RWPE2 (cell line): Measurements from ENCODE around the gene RSU1.

Experiments used
- ATAC-seq: fragments of 200-7000 bp; cut with Tn5 transposase; 3 replicates; pipeline ENCODE4 v1.9.1; 2021; ENCODE audit warnings: low read depth
- DNase-seq: peaks from one replicate; pipeline ENCODE4 v3.0.0-alpha.2; 2020; ENCODE audit warnings: low spot score
- H3K27ac ChIP-seq: fragments of 450-650 bp; 2 replicates; pipeline ENCODE4 v1.5.1; 2017; ENCODE audit warnings: mild to moderate bottlenecking; ENCODE audit not compliant: poor library complexity, severe bottlenecking
- H3K27me3 ChIP-seq: fragments of 250-450 bp; sonication (Bioruptor Pico); 2 replicates; pipeline ENCODE4 v1.5.1; 2021; ENCODE audit warnings: mild to moderate bottlenecking, moderate library complexity; ENCODE audit not compliant: insufficient read depth, poor library complexity, severe bottlenecking
- H3K36me3 ChIP-seq: fragments of 250-450 bp; sonication (Bioruptor Pico); 2 replicates; pipeline ENCODE4 v1.5.1; 2020; ENCODE audit warnings: low read depth, mild to moderate bottlenecking, moderate library complexity
- H3K4me1 ChIP-seq: fragments of 250-450 bp; sonication (Bioruptor Pico); 2 replicates; pipeline ENCODE4 v1.5.1; 2021; ENCODE audit warnings: mild to moderate bottlenecking, moderate library complexity; ENCODE audit not compliant: insufficient read depth, poor library complexity, severe bottlenecking
- H3K4me3 ChIP-seq: fragments of 250-450 bp; sonication (Bioruptor Pico); 2 replicates; pipeline ENCODE4 v1.5.1; 2021; ENCODE audit warnings: mild to moderate bottlenecking, moderate library complexity; ENCODE audit not compliant: severe bottlenecking
- H3K9me3 ChIP-seq: fragments of 250-450 bp; sonication (Bioruptor Pico); 2 replicates; pipeline ENCODE4 v1.5.1; 2021; ENCODE audit warnings: mild to moderate bottlenecking, moderate library complexity; ENCODE audit not compliant: severe bottlenecking
- CTCF ChIP-seq: fragments of 450-650 bp; IDR thresholded peaks from one replicate; pipeline ENCODE4 v1.5.1; 2017; ENCODE audit warnings: mild to moderate bottlenecking, moderate library complexity; ENCODE audit not compliant: poor library complexity, severe bottlenecking

The RSU1 gene

GRCh38 chr10:16853201-16853600 lies 36.0 kb upstream of the RSU1 start:
- H3K27ac ChIP-seq: no peak overlapping the region
- no peaks in the 10 kb centered on the region for H3K27me3 ChIP-seq
- H3K9me3 ChIP-seq: no peaks in the 10 kb centered on the region
- ATAC-seq (no peak), DNase-seq (no peak)
- no peak overlapping the region for H3K4me3 ChIP-seq
- no peaks in the 10 kb centered on the region for H3K36me3 ChIP-seq
- peak; percentile 34 for TF ChIP-seq CTCF
- H3K4me1 ChIP-seq: no peaks in the 10 kb centered on the region

GRCh38 chr10:16852624-16853023 lies 35.4 kb upstream of the RSU1 start:
- H3K4me1 ChIP-seq: no peaks in the 10 kb centered on the region
- no peak for TF ChIP-seq CTCF
- ATAC-seq: no peak
- no peak overlapping the region for H3K4me3 ChIP-seq
- no peaks in the 10 kb centered on the region for H3K36me3 ChIP-seq
- no peaks in the 10 kb centered on the region for H3K27me3 ChIP-seq
- no peak overlapping the region for H3K27ac ChIP-seq
- no peak for DNase-seq
- no peaks in the 10 kb centered on the region for H3K9me3 ChIP-seq

GRCh38 chr10:16848562-16849154 lies 31.4 kb upstream of the RSU1 start:
- TF ChIP-seq CTCF: no peak

GRCh38 chr10:16847644-16848043 lies 30.4 kb upstream of the RSU1 start:
- H3K36me3 ChIP-seq: no peaks in the 10 kb centered on the region
- H3K4me1 ChIP-seq: no peaks in the 10 kb centered on the region
- no peak overlapping the region for H3K27ac ChIP-seq
- ATAC-seq (no peak), DNase-seq (no peak)
- TF ChIP-seq CTCF: no peak
- no peak overlapping the region for H3K4me3 ChIP-seq
- no peaks in the 10 kb centered on the region for H3K9me3 ChIP-seq
- H3K27me3 ChIP-seq: no peaks in the 10 kb centered on the region

More at GRCh38 chr10:16848562-16849154, 31.4 kb upstream of the RSU1 start:
- ATAC-seq (peak; percentile 58; the same call in 2 of the 3 replicates), DNase-seq (no peak)
- Histone ChIP-seq H3K9me3 (no peaks in the 10 kb centered on the region), H3K27me3 (no peaks in the 10 kb centered on the region), H3K4me3 (no peak overlapping the region), H3K27ac (no peak overlapping the region), H3K36me3 (no peaks in the 10 kb centered on the region), H3K4me1 (no peaks in the 10 kb centered on the region)

- Histone ChIP-seq H3K4me1 (no peaks in the 10 kb centered on the region), H3K4me3 (no peak overlapping the region), H3K9me3 (no peaks in the 10 kb centered on the region), H3K27ac (no peak overlapping the region), H3K36me3 (no peaks in the 10 kb centered on the region), H3K27me3 (no peaks in the 10 kb centered on the region)
- no peak for DNase-seq
- ATAC-seq: no peak
- TF ChIP-seq CTCF: no peak
Observed at GRCh38 chr10:16845248-16845647, 28.0 kb upstream of the RSU1 start.
